RCC 7860 (cell line): ENCODE measurements around the gene SPON1.
"Not testable (repeated sequence)": the region's sequence is repeated elsewhere in the genome, so short reads cannot be mapped to it uniquely, and the experiment has no call there.

Source experiments
- DNase-seq: peaks from one replicate; pipeline ENCODE4 v3.0.0-alpha.2; 2015; ENCODE audit warnings: low spot score
- FAIRE-seq: peaks from 2 replicates; lab custom pipeline; 2012; peaks lifted over from hg19 to GRCh38; lab: Jason Lieb, UNC

Gene SPON1

GRCh38 chr11:14075118-14076078 is 112.9 kb downstream of the SPON1 start:
- no peak for FAIRE-seq
- no peak for DNase-seq

GRCh38 chr11:14079011-14079410 is 116.5 kb downstream of the SPON1 start:
- FAIRE-seq = no peak
- no peak for DNase-seq

- FAIRE-seq = no peak
- DNase-seq = no peak
Measured at GRCh38 chr11:14079797-14080196, 117.3 kb downstream of the SPON1 start.

- DNase-seq = no peak
- FAIRE-seq = no peak
Measured at GRCh38 chr11:14081581-14082231, 119.2 kb downstream of the SPON1 start.

- FAIRE-seq = no peak
Measured at GRCh38 chr11:14082338-14082737, 119.8 kb downstream of the SPON1 start.

GRCh38 chr11:14088861-14089260 is 126.3 kb downstream of the SPON1 start:
- FAIRE-seq, DNase-seq: not testable (repeated sequence)

More at GRCh38 chr11:14082338-14082737, 119.8 kb downstream of the SPON1 start:
- DNase-seq = no peak

- no peak for DNase-seq
- no peak for FAIRE-seq
Measured at GRCh38 chr11:14089690-14090462, 127.4 kb downstream of the SPON1 start.

GRCh38 chr11:14090631-14091030 is 128.1 kb downstream of the SPON1 start:
- not testable (repeated sequence) for FAIRE-seq, DNase-seq

GRCh38 chr11:14093065-14093464 is 130.5 kb downstream of the SPON1 start:
- FAIRE-seq = no peak

GRCh38 chr11:14094481-14095037 is 132.0 kb downstream of the SPON1 start:
- DNase-seq = no peak

More at GRCh38 chr11:14093065-14093464, 130.5 kb downstream of the SPON1 start:
- DNase-seq = no peak

GRCh38 chr11:14095882-14096281 is 133.4 kb downstream of the SPON1 start:
- FAIRE-seq = no peak

More at GRCh38 chr11:14094481-14095037, 132.0 kb downstream of the SPON1 start:
- FAIRE-seq = no peak

GRCh38 chr11:14096606-14097005 is 134.1 kb downstream of the SPON1 start:
- no peak for DNase-seq
- FAIRE-seq = no peak

More at GRCh38 chr11:14095882-14096281, 133.4 kb downstream of the SPON1 start:
- DNase-seq = no peak

GRCh38 chr11:14101388-14101787 is 138.9 kb downstream of the SPON1 start:
- DNase-seq (no peak), FAIRE-seq (no peak)

GRCh38 chr11:14102766-14103165 is 140.2 kb downstream of the SPON1 start:
- no peak for DNase-seq
- no peak for FAIRE-seq

- DNase-seq (no peak), FAIRE-seq (no peak)
Measured at GRCh38 chr11:14105446-14105845, 142.9 kb downstream of the SPON1 start.

- FAIRE-seq = no peak
- no peak for DNase-seq
Measured at GRCh38 chr11:14106303-14107049, 144.0 kb downstream of the SPON1 start.

GRCh38 chr11:14107050-14107430 is 144.5 kb downstream of the SPON1 start:
- DNase-seq (no peak), FAIRE-seq (no peak)

GRCh38 chr11:14109742-14110141 is 147.2 kb downstream of the SPON1 start:
- DNase-seq = no peak
- no peak for FAIRE-seq

- FAIRE-seq (no peak), DNase-seq (no peak)
Measured at GRCh38 chr11:14110629-14111028, 148.1 kb downstream of the SPON1 start.

GRCh38 chr11:14111496-14111895 is 149.0 kb downstream of the SPON1 start:
- no peak for FAIRE-seq
- no peak for DNase-seq
